Mammary epithelial cell (primary cell): ENCODE data around the gene TSC22D2.

Experiments used
- CTCF ChIP-seq, 2 donors: IDR thresholded peaks in 1 of 2; conservative IDR thresholded peaks in 1 of 2; 2 replicates each; pipeline ENCODE4 v1.5.1; 2011 to 2012; ENCODE audit warnings: inconsistent platforms in 2 of 2, low read length in 2 of 2, mild to moderate bottlenecking in 2 of 2, control low read depth in 1 of 2, low read depth in 1 of 2; ENCODE audit not compliant: insufficient read depth in 1 of 2; ENCODE audit errors: extremely low read depth in 1 of 2
- EZH2 ChIP-seq: IDR thresholded peaks from 2 replicates; pipeline ENCODE4 v1.6.1; 2012; ENCODE audit warnings: low read length, inconsistent platforms, borderline replicate concordance

- TF ChIP-seq CTCF (conservative IDR thresholded peaks at IDR 0.05 in 1 of 2, IDR thresholded peaks at IDR 0.05 in 1 of 2; ENCODE audit: extremely low read depth in 1 of 2, insufficient read depth in 1 of 2, low read depth in 1 of 2, low read length in 2 of 2) (peak in 1 of 2 donors; percentile 59), EZH2 (no peak)
These were observed 1.6 kb downstream of the TSC22D2 start for GRCh38 chr3:150409512-150410310.
